NB4 (cell line): Measurements from ENCODE around the gene FOXD4L1.
"Not testable (repeated sequence)": the region's sequence is repeated elsewhere in the genome, so short reads cannot be mapped to it uniquely, and the experiment has no call there.

Experiments
- CTCF ChIP-seq: IDR thresholded peaks from one replicate; pipeline ENCODE4 v1.5.1; 2012; ENCODE audit warnings: low read depth, low read length
- POLR2A ChIP-seq: IDR thresholded peaks from 2 replicates; pipeline ENCODE4 v1.6.1; 2011; ENCODE audit warnings: mild to moderate bottlenecking; ENCODE audit not compliant: insufficient read length; ENCODE audit errors: extremely low read depth

GRCh38 chr2:113541976-113542485, 43.6 kb downstream of the FOXD4L1 start:
- not testable (repeated sequence) for TF ChIP-seq CTCF, POLR2A
